Kidney (tissue), 14 donors: ENCODE data around the gene PTOV1. TPM values are rescaled to one million over a fixed set of nuclear protein-coding genes. Genes with fewer than 3 reads are reported as not detected.

Source experiments
- DNase-seq, 5 donors: peaks; one replicate each; pipeline ENCODE4 v3.0.0-alpha.2; 2013 to 2020
- FAIRE-seq: peaks from 2 replicates; lab custom pipeline; 2012; peaks lifted over from hg19 to GRCh38; lab: Jason Lieb, UNC
- H3K27ac ChIP-seq, 2 donors: one replicate each; pipeline ENCODE4 v1.7.0; 2013; ENCODE audit warnings: low read depth in 2 of 2, low read length in 2 of 2, inconsistent platforms in 1 of 2
- H3K27me3 ChIP-seq: one replicate; pipeline ENCODE4 v1.7.1; 2013; ENCODE audit warnings: low read length, inconsistent platforms; ENCODE audit not compliant: control insufficient read depth, insufficient read depth
- H3K36me3 ChIP-seq, 3 donors: one replicate each; pipeline versions ENCODE4 v1.7.0 to v1.7.1; 2013; ENCODE audit warnings: low read length in 3 of 3, control low read depth in 1 of 3, inconsistent platforms in 1 of 3; ENCODE audit not compliant: insufficient read depth in 3 of 3, control insufficient read depth in 2 of 3
- H3K4me1 ChIP-seq, 3 donors: one replicate each; pipeline versions ENCODE4 v1.7.0 to v1.7.1; 2013; ENCODE audit warnings: low read length in 3 of 3, inconsistent platforms in 1 of 3, low read depth in 1 of 3; ENCODE audit not compliant: control insufficient read depth in 2 of 3, insufficient read depth in 2 of 3
- H3K4me3 ChIP-seq, 3 donors: one replicate each; pipeline versions ENCODE4 v1.7.0 to v1.8.1; 2013; ENCODE audit warnings: low read length in 3 of 3, control low read depth in 1 of 3, inconsistent platforms in 1 of 3
- H3K9ac ChIP-seq, 3 donors: one replicate each; pipeline versions ENCODE4 v1.7.0 to v1.7.1; 2013; ENCODE audit warnings: low read length in 3 of 3, control low read depth in 1 of 3, inconsistent platforms in 1 of 3
- H3K9me3 ChIP-seq, 3 donors: one replicate each; pipeline versions ENCODE4 v1.7.0 to v1.7.1; 2013; ENCODE audit warnings: low read length in 3 of 3, control low read depth in 1 of 3, inconsistent platforms in 1 of 3; ENCODE audit not compliant: control insufficient read depth in 2 of 3, insufficient read depth in 1 of 3
- CTCF ChIP-seq: IDR thresholded peaks from 3 replicates; pipeline ENCODE4 v1.5.1; 2012; ENCODE audit warnings: mild to moderate bottlenecking, moderate library complexity, borderline replicate concordance; ENCODE audit not compliant: insufficient read depth; ENCODE audit errors: extremely low read depth
- intact Hi-C: fragments of 100-400 bp; cut with DNase I; formaldehyde crosslinking; loops from one replicate; pipeline ENCODE4 v1.11.1; 2022
- polyA plus RNA-seq: library from polyadenylated mRNA; stranded (reverse); fragments of 350-450 nt; fragmentation: Illumina TruSeq; extraction: RNeasy Lipid Tissue Mini Kit (QIAGEN cat#74804); gene quantifications from one replicate; pipeline ENCODE4 v1.2.3, GENCODE V29; 2014; ENCODE audit warnings: low read depth, low replicate concordance; ENCODE audit not compliant: insufficient read depth
- total RNA-seq: library from RNA; stranded (reverse); fragmentation: NEBNext Ultra II Directional; extraction: Animal tissue kit (Norgen Biotek cat#: 25700); gene quantifications from one replicate; pipeline ENCODE4 v1.2.1, GENCODE V29; 2021
- donor health status: control.
- donor health status: control.
- donor health status: control.
- donor health status: control.
- donor health status: control.
- donor health status: DM: yes; HTN: yes; CAD: no.
- donor health status: Normal renal cell carcinoma (clear cell type).

The PTOV1 gene
- total and polyA plus RNA-seq, 2 donors from 2014 or later = 118 to 235 TPM

GRCh38 chr19:49840736-49841249 is 10.2 kb upstream of the PTOV1 start:
- no peak overlapping the region for H3K27ac ChIP-seq
- DNase-seq (no peak), FAIRE-seq (no peak)
- H3K9me3 ChIP-seq = no peaks in the 10 kb centered on the region
- no peaks in the 10 kb centered on the region for H3K4me1 ChIP-seq
- no peak for TF ChIP-seq CTCF
- H3K27me3 ChIP-seq = no peaks in the 10 kb centered on the region
- H3K9ac ChIP-seq = no peak overlapping the region
- intact Hi-C loops = no loop called here
- peaks cover 2 to 9% (median 7%) of the 10 kb centered on the region in 3 donors for H3K36me3 ChIP-seq
- no peak overlapping the region for H3K4me3 ChIP-seq

- Histone ChIP-seq H3K9me3 (no peaks in the 10 kb centered on the region), H3K9ac (no peak overlapping the region), H3K4me3 (no peak overlapping the region), H3K27ac (no peak overlapping the region), H3K4me1 (no peaks in the 10 kb centered on the region), H3K27me3 (no peaks in the 10 kb centered on the region), H3K36me3 (peaks cover 0 to 9% (median 2%) of the 10 kb centered on the region in 3 donors)
- no peak for TF ChIP-seq CTCF
- DNase-seq (no peak), FAIRE-seq (no peak)
- intact Hi-C loops = no loop called here
Measured at GRCh38 chr19:49843265-49843664, 7.7 kb upstream of the PTOV1 start.

- Histone ChIP-seq H3K4me3 (no peak overlapping the region), H3K9ac (no peak overlapping the region), H3K4me1 (no peaks in the 10 kb centered on the region), H3K9me3 (no peaks in the 10 kb centered on the region), H3K27ac (no peak overlapping the region), H3K36me3 (peaks cover 0 to 2% (median 0%) of the 10 kb centered on the region in 3 donors), H3K27me3 (no peaks in the 10 kb centered on the region)
- FAIRE-seq (no peak), DNase-seq (no peak)
- intact Hi-C loops = no loop called here
- TF ChIP-seq CTCF = no peak
Measured at GRCh38 chr19:49844138-49845095, 6.5 kb upstream of the PTOV1 start.
